Anterior cingulate cortex (tissue), 58 donors: ENCODE results near the gene CADPS.

ENCODE experiments used
- DNase-seq, 58 donors: peaks; one replicate each; lab custom pipeline; 2025; lab: John Stamatoyannopoulos, UW

CADPS gene

GRCh38 chr3:62655056-62655690 is 220.0 kb downstream of the CADPS start:
- DNase-seq: no peak

GRCh38 chr3:62653796-62654195 is 221.4 kb downstream of the CADPS start:
- no peak for DNase-seq

GRCh38 chr3:62647711-62648110 is 227.5 kb downstream of the CADPS start:
- DNase-seq: no peak

GRCh38 chr3:62644493-62644892 is 230.7 kb downstream of the CADPS start:
- DNase-seq: no peak

GRCh38 chr3:62638316-62638715 is 236.9 kb downstream of the CADPS start:
- DNase-seq: no peak

- no peak for DNase-seq
Observed at GRCh38 chr3:62636235-62636826, 238.9 kb downstream of the CADPS start.

- DNase-seq: no peak
Observed at GRCh38 chr3:62632510-62633294, 242.5 kb downstream of the CADPS start.

GRCh38 chr3:62631488-62631887 is 243.7 kb downstream of the CADPS start:
- no peak for DNase-seq

GRCh38 chr3:62630664-62631063 is 244.6 kb downstream of the CADPS start:
- no peak for DNase-seq

GRCh38 chr3:62625268-62625667 is 249.9 kb downstream of the CADPS start:
- no peak for DNase-seq

- DNase-seq: no peak
Observed at GRCh38 chr3:62624185-62624584, 251.0 kb downstream of the CADPS start.

GRCh38 chr3:62622553-62623174 is 252.6 kb downstream of the CADPS start:
- DNase-seq: peak in 11 of 58 donors; percentile 1 to 56 (median 6)

GRCh38 chr3:62621925-62622324 is 253.3 kb downstream of the CADPS start:
- no peak for DNase-seq

GRCh38 chr3:62621176-62621575 is 254.0 kb downstream of the CADPS start:
- no peak for DNase-seq

GRCh38 chr3:62615258-62615849 is 259.9 kb downstream of the CADPS start:
- DNase-seq: no peak

GRCh38 chr3:62614527-62614926 is 260.7 kb downstream of the CADPS start:
- no peak for DNase-seq

GRCh38 chr3:62611541-62612240 is 263.5 kb downstream of the CADPS start:
- no peak for DNase-seq

- peak in 11 of 58 donors; percentile 3 to 79 (median 16) for DNase-seq
Observed at GRCh38 chr3:62607287-62608029, 267.8 kb downstream of the CADPS start.

GRCh38 chr3:62605413-62606068 is 269.7 kb downstream of the CADPS start:
- no peak for DNase-seq
